Fibroblast of skin of right biceps (primary cell): ENCODE data around the gene PLXNB1.
A peak's percentile ranks its signal among the peaks of the same experiment; 100 is the strongest.
"Not testable (repeated sequence)": the region's sequence is repeated elsewhere in the genome, so short reads cannot be mapped to it uniquely, and the experiment has no call there.

ENCODE experiments used
- DNase-seq: peaks from one replicate; pipeline ENCODE4 v3.0.0-alpha.2; 2013

Gene PLXNB1

GRCh38 chr3:48402907-48403306 lies 27.0 kb downstream of the PLXNB1 start:
- DNase-seq: no peak

GRCh38 chr3:48402281-48402732 lies 27.6 kb downstream of the PLXNB1 start:
- DNase-seq: peak; percentile 90

GRCh38 chr3:48401434-48401901 lies 28.4 kb downstream of the PLXNB1 start:
- not testable (repeated sequence) for DNase-seq

DNA sequence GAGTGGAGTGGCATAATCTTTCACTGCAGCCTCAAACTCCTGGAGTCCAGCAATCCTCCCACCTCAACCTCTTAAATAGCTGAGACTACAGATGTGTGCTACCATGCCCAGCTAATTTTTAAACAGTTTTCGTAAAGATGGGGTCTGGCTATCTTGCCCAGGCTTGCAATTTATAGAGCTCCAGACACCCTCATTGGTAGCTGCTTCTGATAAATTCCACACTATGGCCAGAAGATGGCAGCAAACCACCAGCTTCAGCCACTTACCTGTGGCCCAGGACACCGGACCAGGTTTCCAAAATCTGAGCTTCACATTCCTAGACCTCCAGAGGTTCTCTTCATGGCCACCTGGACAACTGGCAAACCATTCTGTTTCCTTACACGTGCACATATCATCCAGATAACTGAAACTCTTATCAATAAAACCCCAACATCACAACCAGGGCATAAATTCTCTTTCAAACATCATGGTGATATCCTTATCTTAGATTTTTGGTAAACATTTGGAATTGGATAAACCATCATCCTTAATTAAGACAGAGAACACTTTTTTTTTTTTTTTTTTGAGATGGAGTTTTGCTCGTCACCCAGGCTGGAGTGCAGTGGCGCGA lies 29.0 kb downstream of the PLXNB1 start:
- DNase-seq: peak; percentile 60

GRCh38 chr3:48399387-48400172 lies 30.3 kb downstream of the PLXNB1 start:
- DNase-seq: no peak

GRCh38 chr3:48398701-48399386 lies 31.0 kb downstream of the PLXNB1 start:
- DNase-seq: no peak

DNA sequence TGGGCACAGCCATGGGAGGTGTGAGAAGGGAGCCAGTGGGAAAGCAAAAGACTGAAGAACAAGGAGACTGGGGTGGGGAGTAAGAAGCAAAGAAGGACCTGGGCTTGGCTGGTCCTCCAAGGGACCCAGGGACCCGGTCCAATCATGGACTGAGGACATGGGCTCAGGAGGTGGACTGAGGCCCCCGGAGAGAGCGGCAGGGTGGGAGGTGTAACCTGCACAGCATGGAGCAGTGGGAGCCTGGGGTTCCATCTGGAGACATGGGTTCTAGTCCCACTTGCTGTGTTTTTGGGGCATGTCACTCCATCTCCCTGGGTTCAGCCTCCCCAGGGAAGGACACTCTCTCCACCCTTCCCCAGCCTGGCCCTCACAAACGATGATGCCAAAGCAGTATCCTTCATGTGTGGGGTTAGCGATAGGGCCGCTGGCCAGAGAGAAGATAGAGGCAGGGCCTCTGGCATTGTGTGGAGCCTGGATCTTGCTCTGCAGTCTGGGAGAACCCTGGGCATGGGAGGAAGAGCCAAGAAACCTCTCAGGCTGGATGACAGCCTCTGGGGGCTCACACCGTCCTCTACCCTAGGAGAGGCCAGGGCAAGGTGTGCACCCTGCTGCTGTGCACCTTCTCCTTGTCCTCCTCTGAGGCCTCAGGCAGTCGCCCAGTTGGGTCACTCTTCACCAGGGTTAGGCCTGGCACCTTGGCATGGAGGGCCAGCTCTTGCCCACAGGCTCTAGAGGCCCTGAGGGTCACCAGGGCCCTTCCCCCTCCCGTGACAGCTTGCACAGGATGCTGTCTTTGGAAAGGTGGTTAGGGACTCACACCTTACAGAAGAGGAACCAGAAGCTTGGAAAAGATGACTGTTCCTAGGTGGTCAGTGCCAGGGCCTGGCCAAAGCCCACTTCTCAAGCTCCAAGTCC lies 31.9 kb downstream of the PLXNB1 start:
- DNase-seq: no peak

GRCh38 chr3:48395714-48396113 lies 34.2 kb downstream of the PLXNB1 start:
- DNase-seq: no peak

- DNase-seq: no peak
These were observed 35.5 kb downstream of the PLXNB1 start for GRCh38 chr3:48394391-48394790.

DNA sequence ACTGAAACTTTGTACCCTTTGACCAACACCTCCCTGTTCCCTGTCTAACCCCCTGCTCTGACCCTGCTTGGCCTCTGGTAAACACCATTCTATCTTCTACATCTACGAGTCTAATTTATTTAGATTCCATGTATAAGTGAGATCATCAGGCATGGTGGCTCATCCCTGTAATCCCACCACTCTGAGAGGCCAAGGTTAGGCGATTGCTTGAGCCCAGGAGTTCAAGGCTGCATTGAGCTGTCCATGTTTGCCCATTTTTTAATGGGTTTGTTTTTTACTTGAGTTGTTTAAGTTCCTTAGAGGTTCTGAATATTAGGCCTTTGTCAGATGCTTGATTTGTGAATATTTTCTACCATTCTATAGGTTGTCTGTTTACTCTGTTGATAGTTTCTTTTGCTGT lies 40.9 kb downstream of the PLXNB1 start:
- DNase-seq: no peak

GRCh38 chr3:48387634-48388033 lies 42.3 kb downstream of the PLXNB1 start:
- no peak for DNase-seq

DNA sequence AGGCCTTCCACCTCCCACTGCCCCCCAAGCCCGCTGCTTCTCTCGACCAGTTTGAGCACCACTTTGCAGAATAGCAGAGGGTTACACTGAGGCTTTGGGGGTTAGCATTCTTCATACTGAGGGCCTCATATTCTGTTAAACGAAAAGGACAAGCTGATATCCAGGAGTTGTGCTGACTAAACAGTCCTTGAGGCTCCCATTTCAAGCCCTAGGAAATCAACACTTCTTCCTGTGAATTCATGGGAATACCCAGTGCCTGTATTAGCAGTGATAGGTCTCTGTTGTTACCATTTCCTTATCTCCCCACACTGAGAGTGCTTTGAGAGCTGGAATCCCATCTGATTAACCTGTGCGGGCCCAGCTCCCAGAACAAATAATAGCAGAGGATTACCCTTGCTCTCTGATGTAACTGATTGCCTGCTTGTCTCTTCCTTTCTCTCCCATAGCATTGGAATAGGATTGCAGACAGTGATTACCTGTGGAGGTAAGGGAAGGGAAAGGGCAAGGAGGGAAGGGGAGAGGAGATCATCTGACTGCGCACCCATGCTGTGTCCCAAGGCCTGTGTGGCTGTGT lies 56.9 kb downstream of the PLXNB1 start:
- DNase-seq: no peak

DNA sequence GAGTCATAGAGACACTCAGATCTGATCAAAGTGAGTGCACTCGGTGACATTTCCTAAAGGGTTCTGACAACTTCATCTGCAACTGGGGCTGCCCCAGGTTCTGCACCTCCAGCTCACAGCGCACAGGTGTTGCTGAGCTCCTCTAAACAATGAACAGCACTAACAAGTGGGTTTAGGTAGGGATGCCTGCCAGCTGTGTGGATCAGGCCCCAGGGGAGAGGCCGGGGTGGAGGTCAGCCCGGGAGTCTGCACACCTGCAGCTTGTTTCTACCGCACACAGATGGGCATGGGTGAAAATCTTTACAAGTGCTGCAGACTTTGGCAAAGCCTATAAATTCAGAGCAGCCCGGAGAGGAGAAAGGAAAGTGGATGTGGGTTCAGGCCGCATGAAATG lies 57.5 kb downstream of the PLXNB1 start:
- DNase-seq: no peak

DNA sequence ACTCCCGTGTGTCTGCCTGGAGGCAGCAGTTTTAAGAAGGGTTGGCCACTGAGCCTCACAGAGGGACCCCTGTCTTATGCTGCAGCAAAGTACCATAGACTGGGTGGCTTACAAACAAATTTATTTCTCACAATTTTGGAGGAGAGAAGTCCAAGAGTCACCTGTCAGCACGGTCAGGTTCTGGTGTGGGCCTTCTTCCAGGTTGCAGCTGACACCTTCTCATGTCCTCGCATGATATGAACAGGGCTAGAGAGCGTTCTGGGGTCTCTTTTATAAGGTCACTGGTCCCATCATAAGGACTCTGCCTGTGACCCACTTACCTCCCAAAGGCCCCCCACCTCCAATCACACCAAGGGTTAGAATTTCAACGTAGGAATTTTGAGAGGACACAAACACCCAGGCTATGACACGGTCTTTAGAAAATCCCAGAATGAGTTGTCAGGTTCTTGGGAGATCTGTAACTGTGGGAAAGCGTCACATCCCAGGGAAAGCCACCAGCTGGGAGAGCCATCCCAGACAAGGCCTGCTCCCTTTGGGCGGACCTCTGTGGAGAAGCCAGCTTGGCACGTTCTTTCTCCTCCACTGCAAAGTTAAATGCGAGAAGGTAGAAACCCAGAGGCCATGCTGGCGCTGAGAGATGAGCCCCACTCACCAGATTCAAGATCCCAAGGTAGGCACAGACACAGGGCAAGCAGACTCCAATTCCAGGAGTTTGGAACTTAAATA lies 58.1 kb downstream of the PLXNB1 start, which contains the start of gene FBXW12:
Gene FBXW12 (plus strand): TSS at position 569 of the 726 bp plus-strand sequence. CDS start 549 bp downstream, outside the sequence.
- no peak for DNase-seq

GRCh38 chr3:48370333-48370713 lies 59.6 kb downstream of the PLXNB1 start:
- no peak for DNase-seq

GRCh38 chr3:48369693-48370332 lies 60.1 kb downstream of the PLXNB1 start:
- DNase-seq: no peak

GRCh38 chr3:48367201-48367600 lies 62.7 kb downstream of the PLXNB1 start:
- DNase-seq: no peak

GRCh38 chr3:48364840-48365239 lies 65.0 kb downstream of the PLXNB1 start:
- no peak for DNase-seq

- DNase-seq: no peak
These were observed 68.0 kb downstream of the PLXNB1 start for GRCh38 chr3:48361928-48362327.

DNA sequence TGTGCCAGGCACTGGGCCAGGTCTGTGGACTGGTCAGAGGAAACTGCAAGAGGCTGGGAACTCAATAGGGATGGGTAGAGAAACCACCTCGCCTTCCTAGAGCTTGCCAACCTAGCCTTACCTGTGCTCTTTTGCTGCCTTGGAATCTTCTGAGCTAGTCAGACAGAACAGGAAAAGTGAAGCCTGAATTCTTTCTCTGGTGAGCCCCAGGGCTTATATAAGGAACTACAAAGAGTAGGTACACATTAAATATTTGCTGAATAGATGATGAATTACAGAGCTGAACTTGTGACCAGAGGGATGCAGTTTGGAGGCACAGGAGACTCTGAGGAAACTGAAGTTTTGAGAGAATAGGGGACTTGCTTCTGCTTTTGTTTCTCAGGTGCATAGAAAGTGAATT lies 73.5 kb downstream of the PLXNB1 start:
- no peak for DNase-seq

DNA sequence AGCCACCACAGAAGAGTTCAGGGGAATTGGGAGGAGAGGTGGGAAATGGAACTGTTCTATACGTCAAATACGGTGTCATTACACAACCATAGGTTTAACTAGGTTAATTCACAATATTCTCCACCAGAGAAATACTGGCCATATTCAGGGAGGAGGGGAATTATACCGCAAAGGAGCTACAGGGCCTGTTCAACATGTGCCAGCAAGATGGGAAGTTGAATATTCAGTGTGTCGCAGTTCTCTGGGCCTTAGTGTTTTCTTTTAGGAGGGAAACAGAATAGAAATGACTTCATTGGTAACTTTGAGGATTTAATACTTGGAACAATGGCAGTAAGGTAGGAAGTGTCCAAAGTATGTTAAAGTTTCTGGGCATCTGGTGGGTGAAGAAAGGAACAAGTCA lies 75.9 kb downstream of the PLXNB1 start:
- no peak for DNase-seq
